HL-60 (cell line): ENCODE results near the gene ALPK3.

Experiments
- CTCF ChIP-seq: IDR thresholded peaks from one replicate; pipeline ENCODE4 v1.5.1; 2011; ENCODE audit warnings: low read length, control low read depth, inconsistent platforms; ENCODE audit not compliant: insufficient read depth
- GABPA ChIP-seq: IDR thresholded peaks from 2 replicates; pipeline ENCODE4 v1.6.1; 2012; ENCODE audit warnings: low read depth
- POLR2AphosphoS5 ChIP-seq: IDR thresholded peaks from 2 replicates; pipeline ENCODE4 v1.6.1; 2012; ENCODE audit warnings: low read depth

- no peak for TF ChIP-seq GABPA
- no peak for TF ChIP-seq CTCF
- no peak for TF ChIP-seq POLR2AphosphoS5
These were observed 12.9 kb downstream of the ALPK3 start for GRCh38 chr15:84830036-84830435.
